GM18873 (cell line): ENCODE results near the gene PLIN4.

ENCODE experiments used
- ATAC-seq: cut with Tn5 transposase; IDR thresholded peaks from one replicate; pipeline ENCODE4 v1.9.1; 2021; ENCODE audit warnings: mild to moderate bottlenecking, moderate library complexity, moderate number of reproducible peaks; ENCODE audit not compliant: unreplicated experiment, low FRiP score

The PLIN4 gene

DNA sequence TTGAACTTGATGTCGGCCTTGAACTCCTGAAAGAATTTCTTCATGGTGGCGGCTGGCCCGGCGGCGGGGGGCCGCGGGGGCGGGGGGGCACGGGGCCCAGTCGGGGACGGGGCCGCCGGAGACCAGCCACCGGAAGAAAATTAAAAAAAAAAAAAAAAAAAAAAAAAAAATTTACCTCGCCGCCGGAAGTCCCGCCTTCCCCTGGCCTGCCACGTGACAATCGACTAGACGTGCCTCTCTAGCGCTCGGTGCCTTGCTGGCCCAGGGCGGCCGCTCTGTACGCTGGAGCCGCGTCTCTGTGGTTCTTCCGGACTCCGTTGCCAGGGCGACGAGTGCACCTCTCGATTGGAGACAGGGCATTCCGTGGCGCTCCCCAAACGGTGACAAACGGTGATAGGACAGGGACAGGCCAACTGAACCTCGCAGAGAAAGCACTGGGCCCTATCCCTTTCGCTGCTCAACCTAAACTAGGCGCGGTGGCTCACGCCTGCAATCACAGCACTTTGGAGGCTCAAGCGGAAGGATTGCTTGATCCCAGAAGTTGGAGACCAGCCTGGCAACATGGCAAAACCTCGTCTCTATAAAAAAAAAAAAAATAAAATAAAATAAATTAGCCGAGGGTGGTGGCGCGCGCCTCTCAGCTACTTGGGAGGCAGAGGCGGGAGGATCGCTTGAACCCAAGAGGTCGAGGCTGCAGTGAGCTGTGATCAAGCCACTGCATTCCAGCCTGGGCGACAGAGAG, 60.5 kb downstream of the PLIN4 start, which contains the start of gene UBXN6:
Gene UBXN6 (minus strand): TSS at position 141 of the 742 bp plus-strand sequence. CDS start 97 bp downstream, at position 44.
- ATAC-seq = peak; percentile 82

- no peak for ATAC-seq
Measured at GRCh38 chr19:4456843-4457653, 61.2 kb downstream of the PLIN4 start.

- no peak for ATAC-seq
Measured at GRCh38 chr19:4456476-4456842, 61.8 kb downstream of the PLIN4 start.

DNA sequence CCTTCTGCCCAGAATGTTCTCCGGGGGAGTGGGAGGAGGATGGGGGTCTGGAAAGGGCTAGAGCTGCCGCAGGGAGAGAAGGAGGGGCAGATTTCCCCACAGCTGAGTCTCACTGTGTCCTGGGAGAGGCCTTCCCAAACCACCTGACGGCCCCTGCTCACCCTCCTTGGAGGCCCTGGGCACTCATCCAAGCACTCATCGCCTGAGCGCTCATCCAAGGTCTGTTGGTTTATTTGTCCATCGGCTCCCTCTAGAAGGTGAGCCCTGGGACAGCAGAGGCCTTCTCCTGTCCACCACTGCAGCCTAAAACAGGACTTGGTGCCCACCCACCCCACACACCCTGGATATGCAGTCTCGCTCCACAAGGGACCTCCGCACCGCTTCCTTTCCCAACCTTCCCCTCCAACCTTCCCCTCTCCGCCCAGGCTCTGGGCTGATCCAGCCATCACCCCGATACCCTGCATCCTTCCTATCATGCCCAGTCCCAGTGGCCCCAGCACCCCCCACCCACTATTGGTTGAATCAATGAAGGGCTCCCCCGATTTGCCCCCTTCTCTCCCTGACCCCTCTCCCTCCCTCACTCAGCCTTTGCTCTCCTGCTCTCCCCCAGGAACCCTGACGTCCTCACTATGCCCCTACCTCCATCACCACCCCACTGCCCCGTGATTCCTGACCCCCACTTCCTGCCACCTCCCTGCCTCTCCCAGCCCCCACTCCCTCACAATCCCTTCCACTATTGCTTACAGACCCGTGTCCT, 62.4 kb downstream of the PLIN4 start:
- ATAC-seq = no peak

GRCh38 chr19:4454747-4455718, 63.3 kb downstream of the PLIN4 start:
- no peak for ATAC-seq

DNA sequence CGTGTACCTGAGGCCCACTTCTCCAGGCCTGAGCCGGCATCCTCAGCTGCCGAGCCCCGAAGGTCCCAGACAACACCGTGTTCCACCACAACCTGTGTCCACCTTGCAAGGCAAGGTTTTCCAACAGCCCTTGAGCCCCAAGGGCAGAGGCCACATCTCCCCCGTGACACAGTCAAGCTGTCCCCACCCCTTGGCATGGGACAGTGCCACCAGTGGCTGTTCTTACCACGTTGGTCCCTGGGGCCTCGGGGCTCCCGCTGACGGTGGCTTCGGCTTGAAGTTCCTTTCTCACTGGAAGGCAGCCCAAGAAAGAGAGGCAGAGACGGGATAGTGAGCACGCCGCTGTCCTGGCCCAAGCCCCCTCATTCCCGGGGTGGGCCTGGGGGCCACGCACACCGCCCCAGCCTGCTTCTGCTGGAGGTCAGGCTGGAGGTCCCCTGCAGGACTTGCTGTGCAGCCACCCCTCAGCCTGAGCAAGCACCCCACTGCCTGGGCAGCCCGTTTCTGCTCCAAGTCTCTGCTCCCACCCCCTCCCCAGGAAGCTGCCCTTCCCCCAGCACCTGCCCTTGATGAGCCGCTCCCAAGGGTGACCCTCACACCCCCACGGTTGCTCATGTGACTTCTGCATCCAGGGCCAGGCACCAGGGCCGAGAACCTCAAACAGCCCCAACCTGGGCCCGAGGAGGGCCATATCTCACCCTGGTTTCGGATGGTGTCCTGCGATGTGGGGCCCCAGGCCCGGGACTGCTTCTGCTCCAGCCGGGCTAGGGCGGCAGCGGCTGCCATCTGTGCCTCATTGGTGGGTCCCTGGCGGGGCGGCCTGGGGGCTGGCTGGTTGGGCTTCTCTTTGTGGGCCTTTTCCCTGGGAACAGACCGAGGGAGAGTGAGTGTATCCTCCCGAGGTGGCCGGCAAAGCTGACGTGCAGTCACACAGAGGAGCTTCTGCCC, 64.8 kb downstream of the PLIN4 start:
- no peak for ATAC-seq

DNA sequence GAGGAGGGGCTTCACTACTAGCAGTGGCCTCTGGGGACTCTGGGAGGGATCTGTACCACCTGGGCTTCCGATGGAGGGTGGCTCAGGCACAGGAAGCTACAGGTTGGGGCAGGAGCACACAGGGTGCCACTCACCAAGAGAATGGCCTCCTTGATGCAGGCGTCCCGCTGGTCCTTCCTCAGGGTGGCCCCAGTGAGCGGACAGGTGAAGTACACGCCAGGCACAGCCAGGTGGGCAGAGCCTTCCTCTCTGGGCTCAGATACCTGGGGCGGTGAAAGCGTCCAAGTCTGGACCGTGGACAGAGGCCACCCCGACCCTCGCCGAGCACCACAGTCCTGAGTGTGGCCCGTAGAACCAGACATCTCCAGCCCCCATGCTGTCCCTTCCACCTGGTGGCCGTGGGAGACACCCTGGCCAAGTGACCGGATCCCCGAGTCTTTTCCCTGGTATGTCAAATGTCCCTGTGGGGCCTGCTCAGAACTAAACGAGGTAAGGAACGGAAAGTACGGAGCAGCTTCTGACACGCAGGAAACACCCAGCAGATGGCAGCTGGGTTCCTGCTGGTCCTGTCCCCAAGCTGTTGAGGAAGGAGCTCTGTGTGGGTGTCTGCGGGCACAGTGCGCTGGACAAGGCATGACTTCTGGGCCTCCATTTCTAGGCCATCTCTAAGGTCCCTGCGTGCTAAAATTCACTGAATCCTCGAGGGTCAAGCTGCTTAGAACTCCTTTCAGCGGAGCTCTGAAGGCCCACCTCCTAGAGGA, 65.9 kb downstream of the PLIN4 start:
- no peak for ATAC-seq
